H1 (cell line): ENCODE data around the gene CORIN. TPM values are rescaled to one million over a fixed set of nuclear protein-coding genes. Genes with fewer than 3 reads are reported as not detected.

Experiments used
- CTCF ChIA-PET: fragments of 300-600 bp; sonication (Branson Sonifier 250); formaldehyde crosslinking; loops from one replicate; lab custom pipeline; 2021; ENCODE audit not compliant: partially characterized antibody; lab: Charles Lee
- POLR2A ChIA-PET: fragments of 300-600 bp; sonication (Branson Sonifier 250); formaldehyde crosslinking; loops from one replicate; lab custom pipeline; 2021; ENCODE audit warnings: inconsistent platforms; ENCODE audit not compliant: partially characterized antibody; lab: Charles Lee
- DNase-seq, 2 experiments: peaks; one replicate each; pipeline versions ENCODE4 v3.0.0 to v3.0.0-alpha.2; 2010 to 2022; ENCODE audit warnings: low spot score in 2 of 2, low read depth in 1 of 2, mixed read lengths in 1 of 2
- FAIRE-seq: peaks from 2 replicates; lab custom pipeline; 2011; peaks lifted over from hg19 to GRCh38; lab: Jason Lieb, UNC
- H2AFZ ChIP-seq: 2 replicates; pipeline ENCODE4 v1.8.1; 2012; ENCODE audit warnings: low read length, inconsistent platforms
- H2AK5ac ChIP-seq: 2 replicates; pipeline ENCODE4 v1.6.1; 2013; ENCODE audit warnings: low read depth, low read length
- H2BK120ac ChIP-seq: replicated peaks from 2 replicates; pipeline ENCODE3; 2013; ENCODE audit warnings: low read depth, low read length, inconsistent platforms
- H2BK12ac ChIP-seq: 2 replicates; pipeline ENCODE4 v1.6.1; 2013; ENCODE audit warnings: low read depth, low read length
- H2BK15ac ChIP-seq: 2 replicates; pipeline ENCODE4 v1.6.1; 2013; ENCODE audit warnings: low read length
- H2BK20ac ChIP-seq: 2 replicates; pipeline ENCODE4 v1.6.1; 2013; ENCODE audit warnings: low read length
- H2BK5ac ChIP-seq: 2 replicates; pipeline ENCODE4 v1.6.1; 2013; ENCODE audit warnings: low read depth, low read length
- H3K14ac ChIP-seq: 2 replicates; pipeline ENCODE4 v1.6.1; 2013; ENCODE audit warnings: inconsistent platforms; ENCODE audit not compliant: insufficient read length
- H3K18ac ChIP-seq: 2 replicates; pipeline ENCODE4 v1.6.1; 2013; ENCODE audit warnings: low read length; ENCODE audit errors: extremely low read depth
- H3K23ac ChIP-seq: 2 replicates; pipeline ENCODE4 v1.6.1; 2013; ENCODE audit warnings: inconsistent platforms; ENCODE audit not compliant: insufficient read length
- H3K23me2 ChIP-seq: 2 replicates; pipeline ENCODE4 v1.6.1; 2013; ENCODE audit warnings: low read depth, low read length
- H3K27ac ChIP-seq: 2 replicates; pipeline ENCODE4 v1.6.1; 2011; ENCODE audit warnings: low read depth, low read length, inconsistent platforms
- H3K27me3 ChIP-seq, 4 experiments: replicated peaks in 1 of 4; 1 replicate in 1 of 4; 2 replicates in 3 of 4; pipeline versions ENCODE4 v1.6.1 to v1.8.1; 2011 to 2013; ENCODE audit warnings: low read length in 3 of 4, mild to moderate bottlenecking in 3 of 4, inconsistent platforms in 2 of 4, mixed read lengths in 2 of 4, moderate library complexity in 1 of 4; ENCODE audit not compliant: control insufficient read depth in 3 of 4, insufficient read depth in 3 of 4; ENCODE audit errors: extremely low read depth in 1 of 4
- H3K36me3 ChIP-seq, 4 experiments: 2 replicates each; pipeline versions ENCODE4 v1.6.1 to v1.8.1; 2011 to 2013; ENCODE audit warnings: mild to moderate bottlenecking in 4 of 4, low read length in 3 of 4, moderate library complexity in 2 of 4, control low read depth in 1 of 4, inconsistent platforms in 1 of 4; ENCODE audit not compliant: insufficient read depth in 4 of 4, control insufficient read depth in 2 of 4
- H3K4ac ChIP-seq: replicated peaks from 2 replicates; pipeline ENCODE3; 2013; ENCODE audit warnings: low read length, low read depth, mixed read lengths, inconsistent platforms; ENCODE audit not compliant: insufficient read length
- H3K4me1 ChIP-seq, 4 experiments: replicated peaks in 1 of 4; 1 replicate in 1 of 4; 2 replicates in 3 of 4; pipeline versions ENCODE4 v1.6.1 to v1.8.1; 2011 to 2013; ENCODE audit warnings: low read length in 3 of 4, inconsistent platforms in 2 of 4, mixed read lengths in 1 of 4; ENCODE audit not compliant: insufficient read depth in 4 of 4, control insufficient read depth in 3 of 4
- H3K4me2 ChIP-seq, 2 experiments: 2 replicates each; pipeline versions ENCODE4 v1.6.1 to v1.8.1; 2011 to 2013; ENCODE audit warnings: low read depth in 2 of 2, low read length in 2 of 2, control low read depth in 1 of 2, inconsistent platforms in 1 of 2, mild to moderate bottlenecking in 1 of 2; ENCODE audit not compliant: insufficient read depth in 1 of 2
- H3K4me3 ChIP-seq, 4 experiments: fragments of 200-600, 300-600 bp in 1 of 4; sonication (generic), shearing (Covaris generic), sonication (Bioruptor Twin) in 1 of 4; 2 replicates each; pipeline versions ENCODE4 v1.5.1 to v1.8.1; 2011 to 2016; ENCODE audit warnings: low read length in 4 of 4, low read depth in 3 of 4, control low read depth in 2 of 4, inconsistent platforms in 2 of 4, mild to moderate bottlenecking in 2 of 4, mixed read lengths in 1 of 4, moderate library complexity in 1 of 4; ENCODE audit not compliant: insufficient read depth in 2 of 4; ENCODE audit errors: extremely low read depth in 1 of 4
- H3K56ac ChIP-seq: replicated peaks from 2 replicates; pipeline ENCODE3; 2013; ENCODE audit warnings: low read depth, mild to moderate bottlenecking, mixed read lengths, low read length, inconsistent platforms; ENCODE audit not compliant: insufficient read length
- H3K79me1 ChIP-seq: 2 replicates; pipeline ENCODE4 v1.6.1; 2013; ENCODE audit warnings: low read depth, low read length, control low read depth
- H3K79me2 ChIP-seq, 2 experiments: 2 replicates each; pipeline versions ENCODE4 v1.6.1 to v1.8.1; 2012 to 2013; ENCODE audit warnings: low read length in 2 of 2, mild to moderate bottlenecking in 2 of 2, inconsistent platforms in 1 of 2; ENCODE audit not compliant: insufficient read depth in 2 of 2, control insufficient read depth in 1 of 2
- H3K9ac ChIP-seq, 4 experiments: replicated peaks in 1 of 4; 1 replicate in 1 of 4; 2 replicates in 3 of 4; pipeline versions ENCODE4 v1.6.1 to v1.8.1; 2011 to 2013; ENCODE audit warnings: low read depth in 3 of 4, low read length in 3 of 4, control low read depth in 2 of 4, mild to moderate bottlenecking in 2 of 4, moderate library complexity in 2 of 4, inconsistent platforms in 1 of 4; ENCODE audit errors: extremely low read depth in 1 of 4
- H3K9me3 ChIP-seq, 2 experiments: 2 replicates each; pipeline versions ENCODE4 v1.6.1 to v1.8.1; 2012 to 2013; ENCODE audit warnings: mild to moderate bottlenecking in 2 of 2, moderate library complexity in 2 of 2, control low read depth in 1 of 2, inconsistent platforms in 1 of 2, low read depth in 1 of 2, low read length in 1 of 2, mixed read lengths in 1 of 2; ENCODE audit not compliant: insufficient read depth in 2 of 2
- H4K20me1 ChIP-seq, 2 experiments: replicated peaks in 1 of 2; 2 replicates each; pipeline versions ENCODE3 to v1.8.1; 2011 to 2013; ENCODE audit warnings: inconsistent platforms in 2 of 2, low read length in 2 of 2, mild to moderate bottlenecking in 1 of 2; ENCODE audit not compliant: insufficient read depth in 2 of 2, control insufficient read depth in 1 of 2
- H4K5ac ChIP-seq: 2 replicates; pipeline ENCODE4 v1.6.1; 2013; ENCODE audit warnings: low read length, low read depth, mixed read lengths, inconsistent platforms; ENCODE audit not compliant: insufficient read length
- H4K8ac ChIP-seq: 2 replicates; pipeline ENCODE4 v1.8.0; 2013; ENCODE audit warnings: mild to moderate bottlenecking, moderate library complexity, low read length, inconsistent platforms; ENCODE audit not compliant: insufficient read depth; ENCODE audit errors: extremely low read depth
- H4K91ac ChIP-seq: replicated peaks from 2 replicates; pipeline ENCODE3; 2013; ENCODE audit warnings: low read length, mixed read lengths, inconsistent platforms; ENCODE audit not compliant: insufficient read length
- ASH2L ChIP-seq: fragments of 200-600, 300-600 bp; sonication (generic); IDR thresholded peaks from one replicate; pipeline ENCODE4 v1.7.1; 2017; ENCODE audit warnings: low read length
- BRCA1 ChIP-seq: IDR thresholded peaks from 2 replicates; pipeline ENCODE4 v1.6.1; 2012; ENCODE audit warnings: low read depth, low read length, improper control_type of control experiment
- CEBPB ChIP-seq: IDR thresholded peaks from 2 replicates; pipeline ENCODE4 v1.6.1; 2012; ENCODE audit warnings: low read depth, low read length
- PHF8 ChIP-seq: fragments of 200-600 bp; sonication (generic); conservative IDR thresholded peaks from 2 replicates; pipeline ENCODE4 v1.7.1; 2012; ENCODE audit warnings: low read depth, mild to moderate bottlenecking, inconsistent platforms, low read length, moderate library complexity
- POLR2A ChIP-seq, 2 experiments: IDR thresholded peaks; 1 replicate in 1 of 2; 2 replicates in 1 of 2; pipeline ENCODE4 v1.6.1; 2011; ENCODE audit warnings: low read depth in 2 of 2, low read length in 2 of 2, mild to moderate bottlenecking in 2 of 2; ENCODE audit errors: control extremely low read depth in 1 of 2
- RXRA ChIP-seq: IDR thresholded peaks from 2 replicates; pipeline ENCODE4 v1.6.1; 2011; ENCODE audit warnings: low read depth, mild to moderate bottlenecking, low read length, moderate library complexity; ENCODE audit not compliant: insufficient read depth
- SP2 ChIP-seq: IDR thresholded peaks from 2 replicates; pipeline ENCODE4 v1.6.1; 2012; ENCODE audit warnings: mild to moderate bottlenecking, low read length, inconsistent platforms
- TBP ChIP-seq: IDR thresholded peaks from 2 replicates; pipeline ENCODE4 v1.6.1; 2011; ENCODE audit warnings: low read depth, low read length, improper control_type of control experiment
- WGBS, 2 experiments: shearing (Covaris generic) in 1 of 2; methylation state at CpG; one replicate each; pipeline versions ENCODE4 v1.1.6 to v1.1.7; 2013 to 2015; ENCODE audit warnings: low lambda C conversion rate in 2 of 2, mixed read lengths in 2 of 2, inconsistent platforms in 1 of 2, low coverage in 1 of 2, missing lambda C conversion rate in 1 of 2; ENCODE audit not compliant: insufficient replicate concordance in 2 of 2, insufficient coverage in 1 of 2, insufficient read length in 1 of 2; ENCODE audit errors: extremely low coverage in 1 of 2, missing lambda C conversion rate in 1 of 2; 5-methylcytosine and 5-hydroxymethylcytosine counted together
- polyA plus RNA-seq, 7 experiments: library from polyadenylated mRNA; depleted of rRNA in 3 of 7; stranded (reverse) in 5 of 7; unstranded in 2 of 7; fragments of >200 nt in 5 of 7; fragments of 200-250 nt in 2 of 7; gene quantifications; 1 replicate in 5 of 7; 2 replicates in 1 of 7; 4 replicates in 1 of 7; pipeline versions ENCODE4 v1.2.1 to v1.2.3, GENCODE V29; 2011 to 2013; ENCODE audit warnings: missing spikeins in 2 of 7, mixed read lengths in 2 of 7
- total RNA-seq: library from RNA; stranded (reverse); fragmentation: NEBNext Ultra II Directional; extraction: Animal tissue kit (Norgen Biotek cat#: 25700); gene quantifications from 2 replicates; pipeline ENCODE4 v1.2.1, GENCODE V29; 2021
- TF ChIP-seq, protein P1 (sequence below): IDR thresholded peaks from 2 replicates; pipeline ENCODE4 v1.6.1; 2011; ENCODE audit warnings: low read length, improper control_type of control experiment
- TF ChIP-seq, protein P2 (sequence below): IDR thresholded peaks from 2 replicates; pipeline ENCODE4 v1.6.1; 2012; ENCODE audit warnings: inconsistent platforms

The CORIN gene
- total and polyA plus RNA-seq, 2 of the 8 experiments (the other 6 are each of a cell fraction or from before 2014, with no cell fraction given), result 0.09 to 0.32 TPM

DNA sequence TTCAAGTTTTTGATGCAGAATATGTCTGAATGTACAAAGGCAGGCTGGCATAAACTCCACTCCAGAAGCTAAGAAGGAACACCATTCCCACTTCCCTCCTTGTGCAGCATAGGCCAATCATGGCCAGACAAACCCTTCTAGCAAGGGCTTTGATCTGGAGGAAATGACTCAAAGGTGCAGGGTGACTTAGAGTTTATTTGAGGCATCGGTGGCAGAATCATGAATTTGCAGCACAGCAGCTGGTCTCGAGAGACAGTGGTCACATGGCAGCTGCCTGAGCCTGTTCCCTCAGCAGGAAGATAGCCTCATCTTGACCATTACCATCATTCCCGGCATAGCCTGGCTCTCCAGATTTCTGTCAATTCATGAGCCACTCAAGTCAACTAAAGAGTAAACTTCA, 198.3 kb downstream of the CORIN start:
- Histone ChIP-seq H2BK20ac (no peak overlapping the region), H2BK15ac (no peak overlapping the region), H3K4me3 (no peak overlapping the region), H3K79me2 (no peaks in the 10 kb centered on the region), H3K4me1 (peaks cover 0 to 2% (median 0%) of the 10 kb centered on the region in 4 experiments; a peak in 1 of 7 replicates), H3K9ac (no peak overlapping the region), H4K91ac (no peak overlapping the region), H2BK5ac (no peak overlapping the region), H2BK12ac (no peak overlapping the region), H4K8ac (no peak overlapping the region), H2AFZ (no peak overlapping the region), H3K23ac (no peak overlapping the region), H3K23me2 (no peaks in the 10 kb centered on the region), H3K14ac (no peak overlapping the region), H3K4me2 (no peak overlapping the region), H3K79me1 (no peaks in the 10 kb centered on the region), H3K9me3 (peaks cover 5% of the 10 kb centered on the region in 2 experiments; a peak in 1 of 4 replicates), H3K27ac (no peak overlapping the region), H4K20me1 (no peaks in the 10 kb centered on the region), H2AK5ac (no peak overlapping the region), H3K56ac (no peak overlapping the region), H3K36me3 (no peaks in the 10 kb centered on the region), H4K5ac (no peak overlapping the region), H3K18ac (no peak overlapping the region), H2BK120ac (no peak overlapping the region), H3K27me3 (no peaks in the 10 kb centered on the region), H3K4ac (no peak overlapping the region)
- POLR2A ChIA-PET, result no interaction called here
- CTCF ChIA-PET, result no interaction called here
- DNase-seq, result no peak
- 97% methylated on average over 3 of the region's 3 CpGs; no CpG with 5 or more reads in 1 of the 2 experiments for WGBS, 2 experiments
- no peak for TF ChIP-seq ASH2L
- TF ChIP-seq, protein P1, sequence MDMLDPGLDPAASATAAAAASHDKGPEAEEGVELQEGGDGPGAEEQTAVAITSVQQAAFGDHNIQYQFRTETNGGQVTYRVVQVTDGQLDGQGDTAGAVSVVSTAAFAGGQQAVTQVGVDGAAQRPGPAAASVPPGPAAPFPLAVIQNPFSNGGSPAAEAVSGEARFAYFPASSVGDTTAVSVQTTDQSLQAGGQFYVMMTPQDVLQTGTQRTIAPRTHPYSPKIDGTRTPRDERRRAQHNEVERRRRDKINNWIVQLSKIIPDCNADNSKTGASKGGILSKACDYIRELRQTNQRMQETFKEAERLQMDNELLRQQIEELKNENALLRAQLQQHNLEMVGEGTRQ, result no peak
- no peak for TF ChIP-seq CEBPB
- TF ChIP-seq POLR2A (IDR thresholded peaks at IDR 0.05; ENCODE audit: control extremely low read depth in 1 of 2, low read depth in 2 of 2, low read length in 2 of 2), result no peak
- no peak for TF ChIP-seq RXRA
- TF ChIP-seq, protein P2, sequence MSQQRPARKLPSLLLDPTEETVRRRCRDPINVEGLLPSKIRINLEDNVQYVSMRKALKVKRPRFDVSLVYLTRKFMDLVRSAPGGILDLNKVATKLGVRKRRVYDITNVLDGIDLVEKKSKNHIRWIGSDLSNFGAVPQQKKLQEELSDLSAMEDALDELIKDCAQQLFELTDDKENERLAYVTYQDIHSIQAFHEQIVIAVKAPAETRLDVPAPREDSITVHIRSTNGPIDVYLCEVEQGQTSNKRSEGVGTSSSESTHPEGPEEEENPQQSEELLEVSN, result no peak
- no peak for TF ChIP-seq SP2
- TF ChIP-seq BRCA1, result no peak
- no peak for TF ChIP-seq PHF8
- no peak for TF ChIP-seq TBP
- FAIRE-seq, result no peak
